Muscle layer of colon (tissue), 2 donors: ENCODE data around the gene WFS1.

ENCODE experiments used
- H3K27ac ChIP-seq: one replicate; pipeline ENCODE4 v1.7.0; 2013; ENCODE audit warnings: low read depth, mild to moderate bottlenecking, low read length, moderate library complexity
- H3K27me3 ChIP-seq, 2 donors: one replicate each; pipeline ENCODE4 v1.7.0; 2013; ENCODE audit warnings: low read length in 2 of 2, mild to moderate bottlenecking in 2 of 2; ENCODE audit not compliant: insufficient read depth in 2 of 2, control insufficient read depth in 1 of 2
- H3K36me3 ChIP-seq: one replicate; pipeline ENCODE4 v1.7.0; 2013; ENCODE audit warnings: mild to moderate bottlenecking, low read length; ENCODE audit not compliant: insufficient read depth
- H3K4me1 ChIP-seq: one replicate; pipeline ENCODE4 v1.7.0; 2013; ENCODE audit warnings: mild to moderate bottlenecking, low read length; ENCODE audit not compliant: insufficient read depth
- H3K4me3 ChIP-seq, 2 donors: one replicate each; pipeline ENCODE4 v1.7.0; 2013; ENCODE audit warnings: low read length in 2 of 2, low read depth in 1 of 2, mild to moderate bottlenecking in 1 of 2, moderate library complexity in 1 of 2
- H3K9ac ChIP-seq: one replicate; pipeline ENCODE4 v1.7.0; 2013; ENCODE audit warnings: low read length
- H3K9me3 ChIP-seq: one replicate; pipeline ENCODE4 v1.7.0; 2013; ENCODE audit warnings: mild to moderate bottlenecking, low read length
- donor health status: abdominal sarcoma.
- donor health status: Adenocarcinoma of cecum.

WFS1 gene

DNA sequence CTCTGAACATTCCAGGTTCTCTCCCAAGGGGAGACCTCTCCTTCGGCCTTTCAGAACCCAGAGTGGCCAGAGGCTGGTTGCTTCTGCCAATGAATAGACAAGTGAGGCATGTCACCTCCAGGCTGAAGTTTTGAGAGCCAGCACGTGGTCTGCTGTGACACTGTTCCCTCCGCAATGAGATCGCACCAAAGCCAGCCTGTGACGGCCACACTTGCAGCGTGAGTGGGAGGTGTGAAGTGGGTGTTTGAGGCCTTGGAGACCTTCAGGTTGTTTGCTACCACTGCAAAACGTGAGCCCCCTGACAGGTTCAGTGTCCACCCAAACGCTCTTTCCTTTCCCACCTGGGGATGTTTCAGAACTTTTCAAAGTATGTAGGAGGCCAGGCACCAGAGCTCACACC, 81.0 kb downstream of the WFS1 start:
- Histone ChIP-seq H3K9me3 (no peaks in the 10 kb centered on the region), H3K4me3 (no peak overlapping the region), H3K27me3 (no peaks in the 10 kb centered on the region)

DNA sequence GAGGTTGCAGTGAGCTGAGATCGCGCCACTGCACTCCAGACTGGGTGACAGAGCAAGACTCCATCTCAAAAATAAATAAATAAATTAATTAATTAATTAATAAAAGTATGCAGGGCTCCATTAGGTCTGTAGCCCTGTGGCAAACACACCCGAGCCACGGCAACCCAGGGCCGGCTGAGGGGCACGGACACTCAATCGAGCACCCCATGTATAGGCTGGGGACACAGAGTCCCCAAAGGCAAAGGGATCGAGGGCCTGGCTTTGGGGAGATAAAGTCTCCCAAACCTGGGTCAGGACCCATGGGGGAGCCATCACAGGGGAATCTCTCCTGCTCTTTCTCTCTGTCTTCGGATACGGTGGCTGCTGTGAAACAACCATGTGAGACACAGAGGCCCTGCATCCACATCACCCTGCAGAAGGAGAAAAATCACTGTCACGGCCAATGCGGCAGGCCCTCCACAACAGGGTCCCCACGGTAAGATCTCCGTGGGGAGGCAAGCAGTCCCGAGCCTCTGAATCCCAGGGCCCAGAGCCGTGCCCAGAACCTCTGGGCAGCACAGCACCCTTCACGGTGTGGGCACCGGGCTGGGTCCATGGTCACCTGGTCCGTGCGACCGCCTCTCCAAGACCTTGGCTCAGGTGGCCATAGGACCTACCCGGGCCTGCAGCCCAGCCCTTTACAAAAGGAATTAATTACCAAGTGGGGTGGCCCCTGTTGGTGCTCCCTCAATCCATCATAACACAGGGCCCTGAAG, 81.8 kb downstream of the WFS1 start:
- no peak overlapping the region for H3K9ac ChIP-seq
- H3K27ac ChIP-seq = no peak overlapping the region
- H3K27me3 ChIP-seq = no peaks in the 10 kb centered on the region
- no peaks in the 10 kb centered on the region for H3K4me1 ChIP-seq
- H3K4me3 ChIP-seq = no peak overlapping the region
- H3K36me3 ChIP-seq = no peaks in the 10 kb centered on the region
- no peaks in the 10 kb centered on the region for H3K9me3 ChIP-seq

More for the DNA sequence above, 81.0 kb downstream of the WFS1 start:
- H3K9ac ChIP-seq = no peak overlapping the region
- no peaks in the 10 kb centered on the region for H3K36me3 ChIP-seq
- H3K4me1 ChIP-seq = no peaks in the 10 kb centered on the region
- no peak overlapping the region for H3K27ac ChIP-seq

GRCh38 chr4:6352031-6352692, 82.5 kb downstream of the WFS1 start:
- Histone ChIP-seq H3K27me3 (no peaks in the 10 kb centered on the region), H3K36me3 (no peaks in the 10 kb centered on the region), H3K4me1 (no peaks in the 10 kb centered on the region), H3K27ac (no peak overlapping the region), H3K9ac (no peak overlapping the region), H3K4me3 (no peak overlapping the region), H3K9me3 (no peaks in the 10 kb centered on the region)
